Bronchial epithelial cell (primary cell): ENCODE data around the gene HECW1. TPM values are rescaled to one million over a fixed set of nuclear protein-coding genes. Genes with fewer than 3 reads are reported as not detected.
A peak's percentile ranks its signal among the peaks of the same experiment; 100 is the strongest.

ENCODE experiments used
- DNase-seq: peaks from one replicate; pipeline ENCODE4 v3.0.0-alpha.2; 2010; ENCODE audit warnings: low read depth
- FAIRE-seq: peaks from 2 replicates; lab custom pipeline; 2011; peaks lifted over from hg19 to GRCh38; lab: Jason Lieb, UNC
- H3K27me3 ChIP-seq: 2 replicates; pipeline ENCODE4 v1.5.1; 2011; ENCODE audit warnings: low read length; ENCODE audit not compliant: control insufficient read depth, insufficient read depth
- H3K36me3 ChIP-seq: 2 replicates; pipeline ENCODE4 v1.5.1; 2011; ENCODE audit warnings: low read length; ENCODE audit not compliant: control insufficient read depth, insufficient read depth
- H3K4me3 ChIP-seq: 2 replicates; pipeline ENCODE4 v1.5.1; 2011; ENCODE audit warnings: mild to moderate bottlenecking, low read depth, low read length, control low read depth
- total RNA-seq: library from RNA; depleted of rRNA; stranded (reverse); fragments of >200 nt; gene quantifications from 2 replicates; pipeline ENCODE4 v1.2.1, GENCODE V29; 2014
- TF ChIP-seq, protein P1 (sequence below): IDR thresholded peaks from 2 replicates; pipeline ENCODE4 v1.5.1; 2011; ENCODE audit warnings: mild to moderate bottlenecking, moderate library complexity, low read length, control low read depth, inconsistent platforms; ENCODE audit not compliant: insufficient read depth, severe bottlenecking

The HECW1 gene
- total RNA-seq, 1 donor from 2014 or later: under 0.01 TPM

DNA sequence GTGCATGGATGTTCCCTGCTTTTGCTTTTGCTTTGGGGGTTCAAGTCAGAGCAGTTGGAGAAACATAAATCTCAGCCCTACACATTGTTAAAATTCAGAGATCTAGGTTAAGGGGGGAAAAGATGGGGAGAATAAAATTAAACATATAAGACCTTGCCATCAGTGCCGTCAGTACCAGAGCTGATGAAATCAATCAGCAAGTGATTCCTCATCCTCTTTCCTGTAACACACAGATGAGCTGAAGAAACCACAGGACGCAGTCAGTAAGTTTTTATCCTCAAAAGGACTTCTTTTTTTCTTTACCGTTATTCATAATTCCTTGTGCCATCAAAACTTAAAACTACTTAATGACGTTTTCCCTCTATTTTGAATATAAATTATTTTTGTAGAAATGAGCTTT is 5.9 kb downstream of the HECW1 start:
- FAIRE-seq (no peak), DNase-seq (no peak)
- no peaks in the 10 kb centered on the region for H3K36me3 ChIP-seq
- no peak overlapping the region for H3K4me3 ChIP-seq
- peaks cover 29% of the 10 kb centered on the region for H3K27me3 ChIP-seq
- TF ChIP-seq, protein P1, sequence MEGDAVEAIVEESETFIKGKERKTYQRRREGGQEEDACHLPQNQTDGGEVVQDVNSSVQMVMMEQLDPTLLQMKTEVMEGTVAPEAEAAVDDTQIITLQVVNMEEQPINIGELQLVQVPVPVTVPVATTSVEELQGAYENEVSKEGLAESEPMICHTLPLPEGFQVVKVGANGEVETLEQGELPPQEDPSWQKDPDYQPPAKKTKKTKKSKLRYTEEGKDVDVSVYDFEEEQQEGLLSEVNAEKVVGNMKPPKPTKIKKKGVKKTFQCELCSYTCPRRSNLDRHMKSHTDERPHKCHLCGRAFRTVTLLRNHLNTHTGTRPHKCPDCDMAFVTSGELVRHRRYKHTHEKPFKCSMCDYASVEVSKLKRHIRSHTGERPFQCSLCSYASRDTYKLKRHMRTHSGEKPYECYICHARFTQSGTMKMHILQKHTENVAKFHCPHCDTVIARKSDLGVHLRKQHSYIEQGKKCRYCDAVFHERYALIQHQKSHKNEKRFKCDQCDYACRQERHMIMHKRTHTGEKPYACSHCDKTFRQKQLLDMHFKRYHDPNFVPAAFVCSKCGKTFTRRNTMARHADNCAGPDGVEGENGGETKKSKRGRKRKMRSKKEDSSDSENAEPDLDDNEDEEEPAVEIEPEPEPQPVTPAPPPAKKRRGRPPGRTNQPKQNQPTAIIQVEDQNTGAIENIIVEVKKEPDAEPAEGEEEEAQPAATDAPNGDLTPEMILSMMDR: no peak

DNA sequence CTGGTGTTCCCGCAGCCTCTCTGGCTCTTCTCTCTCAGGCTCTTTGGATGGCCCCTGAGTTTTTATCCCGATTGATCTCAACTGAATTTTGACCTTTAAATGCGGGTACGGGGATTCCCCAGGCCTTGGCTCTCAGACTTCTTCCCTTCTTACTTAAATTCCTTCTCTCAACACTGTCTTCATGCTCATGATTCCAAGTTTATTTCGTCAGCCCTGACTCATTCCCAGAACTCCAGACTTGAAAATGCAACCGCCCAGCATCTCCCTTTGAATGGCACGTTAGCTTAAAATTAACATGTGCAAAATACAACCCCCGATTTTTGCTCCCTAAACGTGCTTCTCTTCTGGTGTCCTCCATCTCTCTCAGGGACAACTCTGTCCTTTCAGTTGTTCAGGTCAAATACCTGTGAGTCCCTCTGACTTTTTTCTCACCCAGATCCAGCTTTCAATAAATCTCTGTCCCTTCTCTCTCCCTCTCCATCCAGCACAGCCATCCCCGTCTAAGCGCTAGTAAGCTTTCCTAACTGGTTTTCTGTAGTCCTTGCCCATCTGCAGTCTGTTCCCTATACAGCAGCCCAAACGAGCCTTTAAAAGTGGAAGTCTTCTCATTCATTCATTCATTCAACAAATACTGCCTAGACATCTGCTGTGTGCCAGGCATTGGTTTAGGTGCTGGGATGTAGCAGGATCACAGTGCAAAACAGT is 7.1 kb downstream of the HECW1 start:
- FAIRE-seq: peak; percentile 43
- peaks cover 22% of the 10 kb centered on the region for H3K27me3 ChIP-seq
- peak; percentile 50 for DNase-seq

DNA sequence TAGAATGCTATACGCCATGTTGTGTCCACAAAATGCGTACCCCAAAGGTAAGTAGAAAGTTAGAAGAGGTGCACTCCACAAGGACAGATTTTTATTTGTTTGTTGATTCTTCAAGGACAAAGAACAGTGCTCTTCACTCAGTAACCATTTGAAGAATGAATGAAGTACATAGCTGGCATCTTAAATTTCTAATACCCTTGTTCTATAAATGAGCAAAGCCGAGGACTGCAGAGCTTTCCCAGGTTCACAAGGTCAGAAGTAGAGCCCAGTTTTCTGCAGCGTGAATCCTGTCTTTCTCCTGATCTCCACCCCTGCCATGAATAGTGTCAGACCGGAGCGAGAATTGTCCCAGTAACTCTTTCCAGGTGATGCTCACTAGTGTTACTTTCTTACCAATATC is 9.5 kb downstream of the HECW1 start:
- FAIRE-seq (no peak), DNase-seq (no peak)
- Histone ChIP-seq H3K27me3 (peaks cover 14% of the 10 kb centered on the region), H3K4me3 (no peak overlapping the region), H3K36me3 (no peaks in the 10 kb centered on the region)
- TF ChIP-seq, protein P1: no peak

More for the DNA sequence above, 7.1 kb downstream of the HECW1 start:
- no peaks in the 10 kb centered on the region for H3K36me3 ChIP-seq
- H3K4me3 ChIP-seq: no peak overlapping the region
- TF ChIP-seq, protein P1: no peak

DNA sequence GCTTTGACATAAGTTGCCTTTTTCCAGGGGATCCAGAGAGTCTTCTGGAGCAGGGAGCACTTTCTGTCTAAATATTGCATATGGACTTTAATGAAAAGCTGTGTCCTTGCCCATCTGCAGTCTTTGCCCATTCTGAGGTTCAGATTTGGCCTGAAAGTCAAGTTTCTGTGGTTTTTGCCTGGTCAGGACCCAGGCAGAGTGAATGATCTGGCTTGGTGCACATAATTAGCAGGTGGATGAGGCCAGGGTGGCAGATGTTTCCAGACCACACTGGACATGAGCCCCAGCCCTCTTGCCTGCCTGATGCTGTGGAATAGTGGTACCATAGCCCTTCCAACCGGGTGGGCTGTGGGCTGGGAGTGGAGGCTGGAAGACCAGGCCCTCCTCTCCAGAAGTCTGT is 11.0 kb downstream of the HECW1 start:
- no peak for FAIRE-seq
- no peak for DNase-seq
- Histone ChIP-seq H3K4me3 (no peak overlapping the region), H3K27me3 (peaks cover 14% of the 10 kb centered on the region), H3K36me3 (no peaks in the 10 kb centered on the region)
- TF ChIP-seq, protein P1: no peak

DNA sequence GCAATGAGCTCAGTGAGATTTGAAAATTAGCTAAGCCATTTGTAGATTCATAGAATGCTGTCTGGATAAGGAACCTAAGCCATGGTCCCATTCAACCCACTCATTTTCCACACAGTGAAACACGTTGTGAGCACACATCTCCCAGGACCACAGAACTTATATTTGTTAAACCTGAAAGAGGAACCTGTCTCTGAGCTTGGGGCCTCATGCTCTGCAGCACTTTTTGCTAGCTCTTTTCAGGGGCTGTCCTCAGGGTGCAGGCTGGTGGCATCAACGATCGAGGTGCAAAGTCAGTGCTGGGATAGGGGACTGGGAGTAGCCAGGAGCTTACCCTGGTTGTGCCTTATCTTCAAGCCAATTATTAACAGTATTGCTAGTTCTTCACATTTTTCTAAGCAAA is 11.9 kb downstream of the HECW1 start:
- peaks cover 10% of the 10 kb centered on the region for H3K27me3 ChIP-seq
- FAIRE-seq (no peak), DNase-seq (no peak)
- no peaks in the 10 kb centered on the region for H3K36me3 ChIP-seq
- H3K4me3 ChIP-seq: no peak overlapping the region
- TF ChIP-seq, protein P1: no peak

DNA sequence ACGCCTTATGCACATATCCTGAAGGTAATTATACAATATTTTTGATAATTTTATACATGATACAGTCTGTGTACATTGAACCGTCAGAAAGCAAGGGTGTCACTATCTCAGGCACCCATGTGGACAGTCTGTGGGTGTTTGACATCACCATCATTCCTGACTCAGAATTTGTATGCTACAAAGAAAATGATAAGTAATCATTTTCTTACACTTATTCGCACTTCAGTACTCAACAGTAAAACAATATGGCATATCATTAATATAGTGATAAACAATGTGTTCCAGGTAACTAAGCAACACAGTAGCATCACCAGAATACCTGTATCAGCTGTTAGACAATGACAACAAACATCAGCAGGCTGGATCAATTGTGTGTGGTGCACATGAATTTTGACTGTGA is 17.9 kb downstream of the HECW1 start:
- TF ChIP-seq, protein P1: no peak
- no peak for FAIRE-seq
- no peak for DNase-seq
- H3K36me3 ChIP-seq: no peaks in the 10 kb centered on the region
- H3K4me3 ChIP-seq: no peak overlapping the region
- peaks cover 4% of the 10 kb centered on the region for H3K27me3 ChIP-seq
